Dedifferentiated amniotic fluid mesenchymal stem cell (primary cell): Measurements from ENCODE around the gene NTM.

Experiments used
- DNase-seq: peaks from one replicate; pipeline ENCODE4 v3.0.0-alpha.2; 2016; ENCODE audit errors: extremely low spot score

Gene NTM

DNA sequence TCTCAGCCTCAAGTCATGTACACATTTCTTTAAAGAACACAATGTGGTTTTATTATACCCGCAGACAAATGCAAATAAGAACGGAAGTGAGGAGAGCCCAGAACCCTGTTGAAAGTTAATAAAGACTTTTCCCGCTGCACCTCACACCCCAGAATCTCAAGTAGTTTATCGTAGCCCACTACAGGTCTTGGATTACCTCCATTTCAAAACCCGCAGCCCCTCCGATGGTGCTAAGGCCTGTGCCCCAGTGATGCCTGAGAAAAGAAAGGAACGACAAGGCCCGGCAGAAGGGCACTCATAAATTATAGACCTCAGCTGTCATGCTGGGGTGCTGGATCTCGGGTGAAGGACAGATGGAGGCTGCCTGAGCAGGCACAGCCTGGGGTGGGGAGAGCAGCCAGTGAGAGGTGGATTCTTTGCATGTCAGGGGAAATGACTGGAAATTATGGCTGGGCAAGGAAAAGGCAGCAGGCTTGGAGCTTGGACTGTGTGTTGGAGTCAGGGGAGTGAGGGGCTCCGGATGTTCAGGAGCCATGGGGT, 354.1 kb downstream of the NTM start:
- DNase-seq, result no peak

DNA sequence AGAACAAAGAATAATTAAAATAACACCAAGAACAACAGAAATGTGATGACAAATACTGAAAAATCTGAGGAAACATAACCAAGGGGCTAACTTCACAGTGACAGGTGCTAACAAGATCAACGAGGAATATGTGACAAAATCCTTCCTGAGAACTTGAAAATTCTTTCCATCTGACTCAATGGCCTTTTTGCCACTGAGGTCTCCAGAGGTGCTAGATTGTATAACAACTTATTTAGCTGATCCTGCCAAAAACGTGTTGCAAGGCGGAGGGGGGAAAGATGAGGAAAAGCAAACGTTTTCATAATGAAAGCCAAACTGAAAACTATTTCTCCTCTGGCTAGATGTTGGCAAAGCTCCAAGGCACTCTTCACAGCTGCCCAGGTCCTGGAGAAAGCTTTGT, 364.5 kb downstream of the NTM start:
- DNase-seq, result no peak

DNA sequence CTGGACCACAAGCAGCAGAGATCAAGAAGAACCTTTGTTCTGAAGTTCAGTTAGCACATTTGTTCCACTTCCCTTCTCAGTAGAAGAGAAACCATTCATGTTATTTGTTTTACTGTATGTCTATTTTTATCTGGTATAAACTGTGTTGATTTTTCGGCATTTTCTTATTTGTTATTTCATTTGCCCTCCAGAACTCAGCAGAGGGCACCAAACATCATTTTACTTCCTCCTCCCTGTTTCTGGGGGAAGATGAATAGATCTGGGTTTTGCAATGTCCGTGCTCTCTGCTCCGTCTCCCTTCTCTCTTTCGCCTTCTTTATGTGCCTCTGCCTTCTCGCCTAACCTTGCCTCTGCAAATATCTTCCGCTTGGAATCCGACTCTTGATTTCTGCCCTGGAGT, 366.9 kb downstream of the NTM start:
- DNase-seq, result peak; percentile 49

DNA sequence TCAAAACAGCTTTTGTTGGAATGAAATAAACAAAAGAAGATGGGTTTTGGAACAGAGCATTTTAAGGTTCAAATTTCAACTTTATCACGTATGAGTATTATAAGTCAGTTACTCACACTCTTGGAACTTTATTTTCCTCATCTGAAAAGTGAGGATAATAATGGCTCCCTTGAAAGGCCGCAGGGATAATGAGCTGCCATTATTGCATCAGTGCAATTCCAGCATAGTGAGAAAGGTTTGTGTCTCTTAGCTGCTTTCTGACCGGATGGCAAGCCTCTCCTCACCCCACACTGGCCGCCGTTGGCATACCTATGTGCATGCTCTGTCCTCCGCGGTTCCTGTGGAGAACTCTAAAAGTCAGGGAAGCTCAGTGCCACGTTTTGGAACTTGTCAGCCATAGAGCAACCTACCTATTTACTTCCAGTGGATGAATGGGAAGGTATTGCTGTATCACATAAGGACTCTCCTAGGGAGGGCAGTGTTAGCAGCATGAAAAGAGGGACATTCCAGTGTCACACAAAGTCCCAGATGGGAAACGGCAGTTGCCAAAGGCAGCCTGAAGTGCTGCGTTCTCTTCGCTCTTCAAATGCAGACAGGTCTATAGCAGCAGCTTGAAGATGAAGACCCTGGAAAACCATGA, 368.9 kb downstream of the NTM start:
- DNase-seq, result no peak

DNA sequence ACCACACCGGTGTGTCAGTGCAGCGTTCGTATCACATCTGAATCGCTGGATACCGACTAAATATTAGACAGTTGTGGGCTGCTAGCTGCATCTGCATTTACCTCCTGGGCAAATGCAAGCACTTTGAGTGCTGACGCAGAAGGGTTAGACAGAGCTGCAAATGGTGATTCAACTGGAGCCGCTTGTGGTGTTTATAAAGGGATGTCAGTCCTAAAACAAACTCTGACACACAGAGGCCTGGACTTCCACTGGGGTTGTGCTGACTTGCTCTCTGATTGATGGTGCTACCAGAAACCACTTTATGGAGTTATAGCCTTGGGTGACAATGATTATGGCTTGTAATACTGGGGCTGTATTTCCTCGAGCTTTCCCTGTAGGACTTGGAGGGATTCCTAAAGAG, 374.4 kb downstream of the NTM start:
- no peak for DNase-seq

DNA sequence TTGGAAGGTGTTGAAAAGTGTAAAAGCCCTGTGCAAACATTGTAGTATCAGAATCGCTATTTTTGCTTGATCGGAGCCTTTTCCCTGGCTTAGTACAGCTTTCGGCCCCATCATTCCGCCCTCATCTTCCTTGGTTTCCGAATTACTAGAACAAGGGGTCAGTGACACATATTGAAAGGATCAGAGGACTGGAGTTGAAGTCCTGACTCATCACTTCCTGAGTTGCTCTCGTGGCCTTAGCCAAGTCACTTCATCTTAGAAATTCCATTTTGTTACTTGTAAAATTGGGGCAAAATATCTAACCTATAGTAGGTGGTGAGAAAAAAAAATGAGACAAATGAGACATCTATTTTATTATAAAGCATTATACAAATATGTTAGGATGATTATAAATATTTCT, 375.0 kb downstream of the NTM start:
- no peak for DNase-seq

DNA sequence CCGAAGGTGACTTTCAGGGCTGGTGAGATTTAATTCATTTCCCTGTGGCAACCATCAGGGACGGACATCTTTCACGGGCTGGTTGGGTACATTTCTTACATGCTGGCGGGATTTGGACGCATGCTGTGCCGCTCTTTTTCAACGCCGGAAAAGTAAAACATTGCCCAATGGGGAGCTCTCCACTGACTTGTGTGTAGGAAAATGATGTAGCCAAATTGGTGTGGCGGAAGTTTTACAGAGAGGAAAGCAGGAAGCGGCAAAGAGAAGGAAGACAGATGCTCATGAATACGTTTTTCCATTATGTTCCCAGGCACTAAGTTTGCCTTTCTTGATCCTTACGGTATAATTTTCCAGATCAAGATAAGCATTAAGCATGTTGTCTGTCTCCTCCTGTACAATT, 375.8 kb downstream of the NTM start:
- DNase-seq, result no peak

DNA sequence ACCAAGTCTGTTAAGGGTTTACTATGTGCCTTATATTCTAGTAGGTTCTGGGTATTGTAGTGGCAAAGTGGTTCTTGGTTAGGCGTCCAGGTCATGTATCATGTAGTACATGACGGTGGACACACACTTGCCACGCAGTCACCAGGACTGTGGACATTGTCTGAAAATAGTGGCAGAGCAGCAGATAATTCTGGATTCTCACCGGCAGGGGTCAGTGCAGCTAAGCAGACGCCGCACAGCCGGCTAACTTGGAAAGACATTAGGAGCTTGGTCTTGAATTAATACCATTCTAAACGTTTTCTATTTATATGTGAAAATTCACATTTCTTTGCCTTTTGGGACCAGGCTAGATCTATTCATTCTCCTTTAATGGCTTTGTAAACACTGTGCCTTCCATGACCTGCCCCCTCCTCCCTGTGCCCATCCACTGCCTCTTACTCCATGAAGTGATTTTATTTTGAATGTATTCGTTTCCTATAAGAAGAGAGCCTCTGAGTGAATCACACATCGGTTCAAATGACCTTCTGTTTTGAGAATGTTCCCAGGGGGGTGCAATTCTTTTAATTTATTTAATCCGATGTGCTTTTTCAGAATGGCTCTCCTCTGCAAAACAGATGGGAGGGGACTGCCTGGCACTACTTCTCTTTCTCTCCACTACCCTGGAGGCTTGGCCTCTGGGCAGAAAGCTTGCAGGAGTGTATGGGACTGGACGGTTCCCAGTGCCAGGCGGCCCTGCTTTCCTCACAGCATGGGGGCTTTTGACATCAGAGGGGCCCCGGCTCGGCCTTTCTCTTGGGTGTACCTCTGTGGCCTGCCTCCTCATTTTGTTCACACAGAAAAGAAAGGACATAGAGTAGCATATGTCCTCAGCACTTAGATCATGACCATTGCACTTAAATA, 378.0 kb downstream of the NTM start:
- peak; percentile 78 for DNase-seq

DNA sequence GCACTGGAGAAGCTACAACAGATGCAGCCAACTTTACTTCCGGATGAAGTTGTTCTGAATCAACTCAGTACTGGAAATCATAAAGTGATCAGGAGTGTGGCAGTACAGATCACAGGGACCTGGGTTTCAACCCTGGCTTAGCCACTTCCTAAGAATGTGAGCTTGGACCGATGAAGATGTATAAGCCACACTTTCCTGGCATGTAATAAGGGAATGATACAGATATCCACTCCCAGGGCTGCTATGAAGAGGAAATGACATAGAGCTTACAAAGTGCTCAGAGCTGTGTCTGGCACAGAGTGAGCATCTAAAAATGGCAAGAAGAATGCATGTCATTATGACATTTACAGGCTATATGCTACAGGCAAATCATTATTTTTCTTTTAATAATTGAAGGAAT, 378.7 kb downstream of the NTM start:
- DNase-seq, result peak; percentile 50

DNA sequence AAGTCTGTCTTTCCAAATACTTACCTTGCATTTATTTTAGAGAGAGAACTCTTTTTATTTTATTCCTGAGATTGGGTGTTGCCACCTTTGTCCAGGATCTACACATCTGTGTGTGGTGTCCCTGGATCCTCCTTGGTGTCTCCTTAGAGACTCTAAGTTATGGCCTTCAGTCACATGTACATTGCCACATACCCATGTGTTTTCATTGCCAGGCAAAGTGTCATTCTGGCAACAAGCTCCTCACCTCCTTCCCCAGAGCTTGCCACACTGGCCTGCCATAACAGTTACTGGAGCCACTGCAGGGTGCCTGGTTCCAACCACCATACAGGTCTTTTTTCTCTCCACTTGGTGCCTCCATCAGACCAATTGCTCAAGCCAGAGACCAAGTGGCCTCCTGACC, 379.7 kb downstream of the NTM start:
- DNase-seq, result no peak

DNA sequence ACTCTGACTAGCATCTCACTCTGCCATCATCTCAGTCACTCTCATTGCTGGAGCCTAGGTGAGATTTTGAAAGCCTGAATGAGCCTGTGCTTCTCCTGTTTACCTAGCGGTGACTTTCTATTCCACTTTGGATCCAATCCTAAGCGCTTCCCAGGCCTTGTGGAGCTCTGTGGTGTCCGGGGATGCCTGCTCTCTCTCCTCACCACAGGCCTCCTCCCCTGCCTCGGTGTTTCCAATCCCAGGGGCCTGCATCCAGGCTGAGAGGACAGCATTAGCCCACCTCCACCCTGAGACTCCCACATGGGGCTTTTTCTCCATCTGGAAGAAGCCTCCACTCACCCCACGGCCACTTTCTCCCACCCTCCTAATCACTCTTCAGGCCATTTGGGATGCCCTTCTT, 380.3 kb downstream of the NTM start:
- DNase-seq, result no peak

DNA sequence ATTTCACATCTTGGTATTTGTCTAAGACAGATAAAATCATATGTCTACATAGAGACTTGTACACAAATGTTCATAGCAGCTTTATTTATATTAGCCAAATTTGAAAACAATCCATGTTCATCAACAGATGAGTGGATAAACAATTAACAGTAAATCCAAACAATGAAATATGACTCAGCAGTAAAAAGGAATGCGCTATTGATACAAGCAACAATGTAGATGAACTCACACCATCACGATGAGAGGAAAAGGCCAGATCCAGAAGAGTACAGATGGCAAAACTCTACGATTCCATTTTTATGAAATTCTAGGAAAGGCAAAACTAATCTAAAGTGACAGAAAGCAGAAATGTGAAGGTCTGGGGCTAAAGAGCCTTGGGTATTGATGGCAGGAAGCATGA, 384.3 kb downstream of the NTM start:
- DNase-seq, result no peak

DNA sequence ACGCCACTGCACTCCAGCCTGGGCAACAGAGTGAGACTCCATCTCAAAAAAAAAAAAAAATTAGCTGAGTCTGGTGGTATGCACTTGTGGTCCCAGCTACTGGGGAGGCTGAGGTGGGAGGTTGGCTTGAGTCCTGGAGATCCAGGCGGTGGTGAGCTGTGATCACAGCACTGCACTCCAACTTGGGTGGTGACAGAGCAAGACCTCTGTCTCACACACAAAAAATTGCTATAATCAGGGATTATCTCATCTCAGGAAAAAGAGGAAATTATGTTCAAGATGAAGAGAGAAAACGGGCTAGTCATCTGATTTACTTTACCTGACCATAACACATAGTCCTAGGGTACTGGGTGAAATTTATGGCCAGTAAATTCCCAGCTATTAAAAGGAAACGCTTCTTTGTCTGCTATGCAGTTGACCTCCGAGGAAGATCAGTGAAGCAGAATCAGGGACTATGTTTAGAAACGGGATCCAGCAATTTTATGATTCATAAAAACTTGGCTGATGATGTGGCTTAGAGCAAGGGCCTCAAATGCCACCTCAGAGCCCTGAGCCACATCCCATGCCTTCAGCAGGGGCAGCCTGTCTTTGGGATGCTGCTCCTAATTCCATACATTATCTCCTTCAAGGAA, 386.2 kb downstream of the NTM start:
- no peak for DNase-seq

DNA sequence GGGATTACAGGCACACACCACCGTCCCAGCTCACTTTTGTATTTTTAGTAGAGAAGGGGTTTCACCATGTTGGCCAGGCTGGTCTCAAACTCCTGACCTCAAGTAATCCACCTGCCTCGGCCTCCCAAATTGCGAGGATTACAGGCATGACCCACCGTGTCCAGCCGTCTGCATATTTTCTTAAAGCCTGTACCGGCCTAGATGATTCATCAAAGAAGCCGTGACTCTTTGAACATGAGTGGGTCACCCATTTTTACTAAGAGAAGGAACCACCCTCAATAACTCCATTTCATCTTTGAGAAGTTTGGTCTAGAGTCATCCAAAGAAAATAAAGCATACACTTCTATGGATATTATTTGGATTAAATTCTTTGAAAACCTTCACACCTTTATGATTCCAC, 388.3 kb downstream of the NTM start:
- DNase-seq, result no peak

DNA sequence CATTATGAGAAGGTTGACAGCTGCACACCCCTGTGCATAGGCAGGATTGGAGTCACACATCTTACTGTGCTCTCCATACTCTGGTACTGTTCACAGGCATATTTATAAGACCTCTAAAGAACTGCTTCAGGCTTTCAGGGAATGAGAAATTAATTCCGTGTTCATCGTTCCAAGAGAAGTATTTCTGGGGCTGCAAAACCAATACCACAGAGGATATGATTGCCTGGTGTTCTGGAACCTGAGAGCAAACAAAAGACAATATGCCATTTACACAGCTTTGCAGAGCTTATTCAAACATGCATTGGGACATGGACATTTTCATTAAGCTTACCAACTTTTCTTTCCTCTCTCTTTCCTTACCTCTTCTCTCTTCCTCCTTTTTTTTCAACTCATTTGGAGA, 388.7 kb downstream of the NTM start:
- DNase-seq, result no peak

DNA sequence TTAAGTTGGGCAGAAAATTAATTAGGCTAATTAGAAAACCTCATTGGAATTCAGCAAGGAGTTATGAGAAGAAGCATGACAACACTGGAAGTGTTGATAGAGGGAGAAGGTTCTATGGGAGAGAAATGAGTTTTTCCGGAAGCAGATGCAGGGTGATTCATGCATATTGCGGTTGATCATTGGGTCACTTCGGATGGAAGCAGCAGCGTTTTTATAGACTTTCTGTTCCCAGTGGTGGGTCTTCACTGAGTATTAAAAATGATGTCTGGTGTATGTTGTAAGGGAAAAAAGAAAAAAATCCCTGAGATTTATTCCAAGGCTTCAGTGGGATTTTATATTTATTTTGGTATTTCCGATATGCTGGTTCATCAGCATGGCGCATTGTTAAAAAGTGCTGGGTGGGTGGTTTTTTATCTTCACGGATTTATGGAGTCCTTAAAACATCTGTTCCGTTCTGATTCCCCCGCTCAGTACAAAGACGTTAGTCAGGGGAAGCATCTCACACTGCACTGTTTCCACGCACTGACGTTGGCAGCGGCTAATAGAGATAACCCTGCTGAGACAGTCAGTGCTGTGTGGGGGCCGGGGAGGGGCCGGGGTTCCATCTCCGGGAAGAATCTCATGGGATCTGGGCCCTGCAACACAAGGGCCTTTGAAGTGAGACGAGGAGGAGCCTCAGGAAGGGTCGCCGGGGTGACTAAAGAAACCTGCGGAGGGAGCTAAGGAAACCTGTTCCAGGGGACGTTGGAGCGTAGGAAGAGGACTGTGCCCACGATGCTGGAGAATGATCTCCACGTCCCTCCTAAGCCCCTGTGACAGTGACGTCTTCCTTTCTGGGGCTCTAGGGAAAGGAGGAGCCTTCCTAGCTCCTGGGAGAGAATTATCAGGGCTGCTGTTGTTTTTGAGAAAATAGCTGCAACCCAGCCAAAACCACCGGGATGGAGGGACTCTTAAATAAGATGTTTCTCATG, 390.0 kb downstream of the NTM start:
- DNase-seq, result peak; percentile 50

DNA sequence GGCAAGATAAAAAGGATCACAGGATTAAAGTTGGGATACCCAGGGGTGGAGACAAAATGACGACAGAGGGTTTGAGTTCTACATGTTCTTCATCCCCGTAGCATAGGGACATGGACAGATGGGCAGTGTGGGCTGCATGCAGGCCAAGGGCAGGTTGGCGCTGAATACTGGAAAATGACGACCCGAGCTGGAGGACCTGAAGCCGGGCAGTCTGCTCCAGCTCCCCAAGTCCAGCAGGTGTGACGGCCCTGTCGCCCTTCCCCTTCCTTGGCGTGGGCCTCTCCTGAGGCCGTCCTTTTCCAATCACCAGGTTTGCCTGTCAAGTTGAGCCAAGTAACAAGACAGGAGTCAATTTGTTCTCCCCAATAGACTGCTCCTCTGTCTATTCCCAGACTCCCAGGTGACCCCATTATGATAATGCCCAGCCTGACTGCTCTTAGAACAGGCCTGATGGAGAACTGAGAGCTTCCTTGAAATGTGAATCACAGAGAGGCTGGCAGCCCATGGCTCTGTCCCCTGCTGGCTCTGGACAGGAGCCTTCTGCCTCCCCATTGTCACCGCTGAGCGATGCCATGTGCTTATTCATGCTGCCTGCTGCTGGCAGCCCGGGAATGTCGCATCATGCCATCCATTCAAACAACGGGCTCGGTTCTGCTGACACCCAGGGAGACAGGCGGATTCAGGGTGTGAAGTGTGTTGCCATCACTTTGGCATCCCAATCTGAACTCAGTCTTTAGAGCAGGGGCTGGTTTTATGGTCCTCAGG, 392.1 kb downstream of the NTM start:
- DNase-seq, result no peak

DNA sequence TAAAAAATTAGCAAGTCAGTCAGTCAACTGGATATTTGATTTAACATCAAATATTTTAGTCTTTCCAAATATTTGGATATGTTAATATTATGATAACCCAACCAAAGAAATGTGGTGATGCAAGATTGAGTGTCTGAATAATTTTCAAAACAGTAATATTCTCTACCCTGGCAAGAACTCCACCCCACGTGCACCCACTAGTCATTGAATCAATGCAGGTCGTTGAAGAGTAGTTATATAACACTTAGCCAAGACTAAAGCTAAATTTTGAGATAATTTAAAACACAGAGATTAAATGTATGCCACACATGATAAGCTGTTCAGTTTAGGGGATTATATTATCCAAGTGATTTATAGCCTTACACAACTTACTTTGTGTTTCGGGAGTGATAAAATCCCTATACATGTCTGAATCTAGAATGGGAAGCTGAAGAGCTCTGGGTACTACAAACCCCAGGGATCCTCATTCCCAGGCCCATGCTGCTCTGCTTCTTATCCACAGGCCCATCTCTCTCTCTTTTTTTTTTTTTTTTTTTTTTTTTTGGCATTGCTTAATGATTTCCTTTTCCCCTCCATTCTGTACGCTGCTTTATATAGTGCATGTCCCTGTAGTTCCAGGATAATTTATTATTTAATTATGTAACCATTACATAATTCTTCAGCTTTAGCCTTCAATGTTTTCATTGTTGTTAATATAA, 392.9 kb downstream of the NTM start:
- no peak for DNase-seq

DNA sequence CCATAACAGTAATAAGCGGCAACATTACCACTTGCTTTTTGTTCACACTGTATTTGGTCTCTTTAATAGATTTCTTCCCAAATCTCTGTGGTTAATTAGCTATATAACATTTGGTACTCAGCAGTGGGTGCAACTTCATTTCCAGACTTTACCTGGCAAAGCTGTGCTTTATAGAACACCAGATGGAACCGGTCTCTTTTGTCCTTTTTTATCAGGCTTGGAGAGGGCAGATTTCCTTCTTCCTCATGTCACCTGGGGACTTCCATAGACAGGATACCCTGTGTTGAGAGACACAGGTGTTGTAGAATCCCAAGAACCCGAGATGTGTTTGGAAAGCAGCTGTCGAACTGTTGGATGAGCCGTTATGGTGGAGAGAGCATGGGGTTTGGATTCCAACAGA, 393.7 kb downstream of the NTM start:
- no peak for DNase-seq

DNA sequence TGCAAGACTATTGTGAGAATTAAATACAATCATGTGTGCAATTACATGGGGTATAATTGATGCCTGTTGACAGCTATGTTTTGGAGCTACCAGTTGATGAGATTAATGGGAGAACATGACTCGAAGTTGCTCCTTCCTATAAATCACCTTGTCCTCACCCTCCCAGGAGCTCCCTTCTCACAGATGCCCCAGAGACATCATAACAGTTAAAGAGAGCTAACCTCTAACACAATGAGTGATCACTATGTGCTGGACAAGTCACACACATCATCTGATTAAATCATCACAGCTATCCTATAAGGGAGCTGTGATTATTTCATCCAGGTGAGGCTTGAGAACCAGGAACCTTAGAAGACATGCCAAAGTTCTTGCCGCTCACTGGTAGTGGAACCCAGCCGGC, 394.2 kb downstream of the NTM start:
- DNase-seq, result no peak
